OCI-LY1 (cell line): ENCODE measurements around the gene CAT.

Experiments
- EZH2 ChIP-seq: fragments of 200-600 bp; sonication (generic), shearing (Covaris generic); IDR thresholded peaks from 2 replicates; pipeline ENCODE4 v1.8.0; 2017; ENCODE audit warnings: borderline replicate concordance, mixed run types, mild to moderate bottlenecking, antibody characterized with exemption, low read length, moderate library complexity, mixed read lengths
- TF ChIP-seq, protein P1 (sequence below): fragments of 200-600 bp; sonication (generic), shearing (Covaris generic); IDR thresholded peaks from 2 replicates; pipeline ENCODE4 v1.5.1; 2017; ENCODE audit warnings: mild to moderate bottlenecking, antibody characterized with exemption, low read length, moderate library complexity, mixed read lengths

DNA sequence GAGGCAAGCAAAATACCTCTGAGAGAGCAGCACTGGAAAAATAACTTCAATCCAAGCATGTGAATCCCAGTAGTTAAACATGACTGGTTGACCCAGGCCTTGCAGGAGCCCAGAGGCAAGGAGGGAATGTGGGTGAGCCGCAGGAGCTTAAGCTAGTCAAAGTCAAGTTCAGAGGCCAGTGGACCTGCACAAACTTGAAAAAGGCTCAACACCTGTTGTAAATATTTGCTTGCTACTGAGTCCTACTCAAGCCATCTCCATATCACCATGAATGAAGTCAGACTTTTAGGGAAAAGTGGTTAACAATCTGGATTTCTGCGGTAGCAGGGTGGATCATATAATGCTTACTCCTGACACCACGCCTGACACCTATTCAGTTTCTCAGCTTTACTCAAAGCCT lies 4.8 kb upstream of the CAT start:
- TF ChIP-seq, protein P1, sequence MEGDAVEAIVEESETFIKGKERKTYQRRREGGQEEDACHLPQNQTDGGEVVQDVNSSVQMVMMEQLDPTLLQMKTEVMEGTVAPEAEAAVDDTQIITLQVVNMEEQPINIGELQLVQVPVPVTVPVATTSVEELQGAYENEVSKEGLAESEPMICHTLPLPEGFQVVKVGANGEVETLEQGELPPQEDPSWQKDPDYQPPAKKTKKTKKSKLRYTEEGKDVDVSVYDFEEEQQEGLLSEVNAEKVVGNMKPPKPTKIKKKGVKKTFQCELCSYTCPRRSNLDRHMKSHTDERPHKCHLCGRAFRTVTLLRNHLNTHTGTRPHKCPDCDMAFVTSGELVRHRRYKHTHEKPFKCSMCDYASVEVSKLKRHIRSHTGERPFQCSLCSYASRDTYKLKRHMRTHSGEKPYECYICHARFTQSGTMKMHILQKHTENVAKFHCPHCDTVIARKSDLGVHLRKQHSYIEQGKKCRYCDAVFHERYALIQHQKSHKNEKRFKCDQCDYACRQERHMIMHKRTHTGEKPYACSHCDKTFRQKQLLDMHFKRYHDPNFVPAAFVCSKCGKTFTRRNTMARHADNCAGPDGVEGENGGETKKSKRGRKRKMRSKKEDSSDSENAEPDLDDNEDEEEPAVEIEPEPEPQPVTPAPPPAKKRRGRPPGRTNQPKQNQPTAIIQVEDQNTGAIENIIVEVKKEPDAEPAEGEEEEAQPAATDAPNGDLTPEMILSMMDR, result no peak
- TF ChIP-seq EZH2, result no peak
